Coronary artery (tissue), 2 donors: ENCODE results near the gene CRYL1.

Source experiments
- DNase-seq: peaks from one replicate; pipeline ENCODE4 v3.0.0-alpha.2; 2017; ENCODE audit warnings: low spot score
- H3K27ac ChIP-seq, 2 donors: fragments of 200-600 bp; sonication (generic); one replicate each; pipeline ENCODE4 v1.5.1; 2016 to 2019
- H3K4me3 ChIP-seq: fragments of 200-600 bp; sonication (generic); 2 replicates; pipeline ENCODE4 v1.5.1; 2016; ENCODE audit warnings: mild to moderate bottlenecking, moderate library complexity
- TF ChIP-seq, protein P1 (sequence below): fragments of 200-600 bp; sonication (generic); IDR thresholded peaks from one replicate; pipeline ENCODE4 v1.5.1; 2019; ENCODE audit warnings: antibody characterized with exemption

Gene CRYL1

DNA sequence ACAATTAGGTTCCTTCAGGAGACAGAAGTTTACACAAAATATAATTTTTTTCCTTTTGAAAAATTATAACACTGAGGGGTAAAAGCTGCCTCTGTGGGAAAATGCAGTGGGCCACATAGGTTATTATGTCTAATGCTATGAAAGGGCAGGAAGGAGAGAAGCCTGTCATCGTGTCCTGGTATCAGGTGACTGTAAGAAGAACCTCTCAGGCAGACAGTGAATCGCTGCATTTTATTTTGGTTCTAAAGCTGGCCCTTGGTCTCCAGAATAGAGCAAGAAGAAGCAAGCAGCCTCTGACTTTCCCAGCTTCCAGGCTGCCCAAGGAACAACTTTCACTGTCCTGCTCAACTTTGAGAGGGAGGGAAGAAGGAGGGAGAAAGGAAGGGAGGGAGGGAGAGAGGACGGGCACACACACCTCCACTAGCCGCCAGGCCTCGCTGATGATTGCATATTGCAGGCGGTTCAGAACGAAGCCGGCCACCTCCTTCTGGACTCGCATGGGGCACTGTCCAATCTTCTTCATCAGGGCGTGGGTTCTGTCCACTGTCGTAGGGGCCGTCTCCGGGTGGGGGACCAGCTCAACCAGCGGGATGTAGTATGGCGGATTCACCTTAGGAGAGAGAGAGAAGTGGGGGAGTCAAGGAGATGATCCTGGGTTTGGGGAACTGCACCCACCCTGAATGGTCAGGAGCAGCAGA, 93.8 kb downstream of the CRYL1 start:
- TF ChIP-seq, protein P1, sequence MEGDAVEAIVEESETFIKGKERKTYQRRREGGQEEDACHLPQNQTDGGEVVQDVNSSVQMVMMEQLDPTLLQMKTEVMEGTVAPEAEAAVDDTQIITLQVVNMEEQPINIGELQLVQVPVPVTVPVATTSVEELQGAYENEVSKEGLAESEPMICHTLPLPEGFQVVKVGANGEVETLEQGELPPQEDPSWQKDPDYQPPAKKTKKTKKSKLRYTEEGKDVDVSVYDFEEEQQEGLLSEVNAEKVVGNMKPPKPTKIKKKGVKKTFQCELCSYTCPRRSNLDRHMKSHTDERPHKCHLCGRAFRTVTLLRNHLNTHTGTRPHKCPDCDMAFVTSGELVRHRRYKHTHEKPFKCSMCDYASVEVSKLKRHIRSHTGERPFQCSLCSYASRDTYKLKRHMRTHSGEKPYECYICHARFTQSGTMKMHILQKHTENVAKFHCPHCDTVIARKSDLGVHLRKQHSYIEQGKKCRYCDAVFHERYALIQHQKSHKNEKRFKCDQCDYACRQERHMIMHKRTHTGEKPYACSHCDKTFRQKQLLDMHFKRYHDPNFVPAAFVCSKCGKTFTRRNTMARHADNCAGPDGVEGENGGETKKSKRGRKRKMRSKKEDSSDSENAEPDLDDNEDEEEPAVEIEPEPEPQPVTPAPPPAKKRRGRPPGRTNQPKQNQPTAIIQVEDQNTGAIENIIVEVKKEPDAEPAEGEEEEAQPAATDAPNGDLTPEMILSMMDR = no peak
- H3K27ac ChIP-seq = no peak overlapping the region
- DNase-seq = no peak
- H3K4me3 ChIP-seq = no peak overlapping the region

DNA sequence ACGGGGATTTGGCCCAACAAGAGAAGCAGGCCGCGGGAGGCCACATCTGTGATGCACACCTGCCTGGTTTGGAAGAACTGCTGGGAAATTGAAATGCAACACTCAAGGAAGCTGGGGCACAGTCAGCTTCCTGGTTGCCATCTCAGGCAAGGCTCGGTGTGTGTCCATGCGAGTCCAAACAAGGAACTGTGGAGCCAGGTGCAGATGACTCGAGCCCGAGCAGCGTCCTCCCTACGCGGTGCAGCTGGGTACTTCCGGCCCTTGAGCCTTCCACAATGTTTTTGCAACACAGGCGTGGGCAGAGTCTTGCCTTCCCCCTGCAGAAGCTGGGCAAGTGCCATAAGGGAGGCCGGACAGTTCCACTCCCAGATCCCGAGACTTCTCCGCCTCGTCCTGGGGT, 94.6 kb downstream of the CRYL1 start:
- no peak for DNase-seq

DNA sequence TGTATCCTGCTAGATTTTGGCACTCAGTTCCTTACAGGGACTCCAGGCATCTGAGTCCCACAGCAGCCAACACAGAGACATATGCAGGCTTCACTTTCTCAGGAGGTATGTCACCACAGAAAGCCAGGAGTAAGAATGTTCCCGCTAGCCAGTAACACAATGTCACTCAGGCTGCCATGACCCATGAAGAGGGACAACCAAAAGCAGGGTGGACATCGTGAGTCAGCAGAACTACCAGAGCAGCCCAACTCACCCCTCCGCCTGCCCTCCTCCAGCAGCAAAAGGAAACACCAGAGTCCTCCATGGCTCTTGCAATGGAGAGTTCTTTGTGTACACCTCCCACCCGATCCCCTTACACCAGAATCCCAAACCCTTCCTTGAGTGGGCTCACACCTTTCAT, 95.4 kb downstream of the CRYL1 start:
- TF ChIP-seq, protein P1 = no peak
- no peak overlapping the region for H3K4me3 ChIP-seq
- DNase-seq = no peak
- no peak overlapping the region for H3K27ac ChIP-seq

More for the DNA sequence above, 94.6 kb downstream of the CRYL1 start:
- Histone ChIP-seq H3K27ac (no peak overlapping the region), H3K4me3 (no peak overlapping the region)
- TF ChIP-seq, protein P1 = no peak

DNA sequence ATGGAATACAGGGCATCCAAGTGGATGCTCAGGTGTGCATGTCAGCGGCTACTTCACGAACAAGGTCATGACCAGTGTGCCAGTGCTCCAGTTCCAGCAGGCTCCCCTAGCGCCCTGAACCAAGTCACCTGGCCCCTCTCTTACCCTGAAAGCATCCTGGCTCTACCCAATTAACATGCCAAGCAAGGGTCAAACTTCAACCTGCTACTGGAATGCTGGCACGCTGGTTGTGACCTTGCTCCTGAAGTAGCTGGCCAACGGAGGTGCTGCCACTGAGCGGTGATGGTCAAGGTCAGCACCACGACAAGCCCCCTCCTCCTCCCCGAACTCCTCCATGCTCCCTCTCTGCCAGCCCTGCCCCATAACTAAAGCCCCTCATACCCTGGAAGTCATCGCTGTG, 96.0 kb downstream of the CRYL1 start:
- no peak for DNase-seq
- Histone ChIP-seq H3K27ac (no peak overlapping the region), H3K4me3 (no peak overlapping the region)
- TF ChIP-seq, protein P1 = no peak

DNA sequence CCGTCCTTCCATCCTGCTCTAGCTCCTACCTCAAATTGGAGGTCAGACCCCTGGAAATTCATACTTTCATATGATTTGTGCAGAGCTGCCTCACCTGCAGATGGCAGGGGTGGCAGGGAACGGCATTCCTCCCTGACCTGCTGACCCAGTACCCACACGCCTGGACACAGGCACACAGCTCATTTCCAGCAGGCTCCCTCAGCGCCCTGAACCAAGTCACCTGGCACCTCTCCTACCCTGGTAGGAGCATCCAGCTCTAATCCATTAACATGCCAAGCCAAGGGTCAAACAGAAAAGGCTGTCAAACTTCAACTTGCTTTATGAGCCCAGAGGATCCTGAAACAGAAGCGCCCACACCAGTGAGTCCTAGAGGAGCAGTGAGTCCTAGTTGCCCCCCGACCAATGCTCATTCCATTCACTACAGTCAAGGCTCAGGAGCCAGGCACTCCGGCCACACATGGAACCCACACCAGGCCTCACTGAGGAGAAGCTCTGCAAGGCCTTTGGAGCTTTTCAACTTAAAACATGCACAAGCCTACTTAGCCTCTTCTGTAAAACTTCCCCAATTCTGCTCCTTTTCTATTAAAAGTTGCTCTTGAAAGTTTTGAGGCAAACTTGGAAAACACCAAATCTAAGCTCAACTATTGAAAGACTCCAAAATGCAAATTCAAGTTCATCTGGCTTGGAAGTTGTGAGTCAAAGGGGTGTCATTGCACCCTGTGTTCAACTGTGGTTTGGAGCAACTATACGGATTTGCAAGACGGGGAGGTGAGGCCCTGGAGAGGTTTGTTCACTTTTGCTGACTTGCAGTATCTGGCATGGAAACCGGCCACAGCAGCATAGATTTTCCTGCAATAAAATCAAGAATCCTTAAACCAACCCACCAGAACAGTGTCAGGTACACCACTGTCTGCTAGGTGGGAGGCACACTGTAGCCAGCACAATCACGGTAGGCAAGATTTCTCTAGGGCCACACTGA, 96.7 kb downstream of the CRYL1 start:
- no peak for DNase-seq
- TF ChIP-seq, protein P1 = no peak
- H3K27ac ChIP-seq = no peak overlapping the region
- no peak overlapping the region for H3K4me3 ChIP-seq

DNA sequence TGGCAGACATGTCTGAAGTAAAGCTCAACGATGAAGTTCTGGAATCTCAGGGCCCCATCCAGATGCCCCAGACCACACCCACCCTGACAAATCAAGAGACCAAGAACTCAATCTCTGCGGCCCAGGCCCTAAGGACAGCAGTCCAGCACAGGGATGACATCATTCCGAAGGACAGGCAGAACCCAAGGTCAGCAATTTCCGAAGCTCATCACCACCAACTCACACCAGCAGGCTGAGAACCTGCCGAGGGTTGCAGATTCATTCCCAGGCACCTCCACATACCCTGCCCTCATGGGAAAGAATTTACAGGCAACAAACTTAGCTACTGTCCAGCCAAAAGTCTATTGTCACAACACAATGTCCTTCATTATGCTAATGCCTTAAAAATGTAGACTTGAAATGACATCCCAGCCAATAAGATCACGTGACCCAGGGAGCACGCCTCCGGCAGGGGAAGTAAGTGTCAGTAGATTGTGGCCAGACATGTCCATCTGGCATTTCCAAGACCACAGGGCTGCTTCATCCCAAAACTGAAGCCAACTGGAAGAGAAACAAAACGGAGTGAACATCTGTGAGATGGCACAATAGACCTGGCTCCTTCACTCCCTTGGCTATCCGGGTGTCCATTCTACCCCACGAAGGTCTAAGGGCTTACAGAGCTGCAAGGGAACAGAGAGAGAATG, 98.8 kb downstream of the CRYL1 start:
- H3K4me3 ChIP-seq = no peak overlapping the region
- TF ChIP-seq, protein P1 = no peak
- DNase-seq = no peak
- H3K27ac ChIP-seq = no peak overlapping the region
